ENCODE results near the gene MMD.

DNA sequence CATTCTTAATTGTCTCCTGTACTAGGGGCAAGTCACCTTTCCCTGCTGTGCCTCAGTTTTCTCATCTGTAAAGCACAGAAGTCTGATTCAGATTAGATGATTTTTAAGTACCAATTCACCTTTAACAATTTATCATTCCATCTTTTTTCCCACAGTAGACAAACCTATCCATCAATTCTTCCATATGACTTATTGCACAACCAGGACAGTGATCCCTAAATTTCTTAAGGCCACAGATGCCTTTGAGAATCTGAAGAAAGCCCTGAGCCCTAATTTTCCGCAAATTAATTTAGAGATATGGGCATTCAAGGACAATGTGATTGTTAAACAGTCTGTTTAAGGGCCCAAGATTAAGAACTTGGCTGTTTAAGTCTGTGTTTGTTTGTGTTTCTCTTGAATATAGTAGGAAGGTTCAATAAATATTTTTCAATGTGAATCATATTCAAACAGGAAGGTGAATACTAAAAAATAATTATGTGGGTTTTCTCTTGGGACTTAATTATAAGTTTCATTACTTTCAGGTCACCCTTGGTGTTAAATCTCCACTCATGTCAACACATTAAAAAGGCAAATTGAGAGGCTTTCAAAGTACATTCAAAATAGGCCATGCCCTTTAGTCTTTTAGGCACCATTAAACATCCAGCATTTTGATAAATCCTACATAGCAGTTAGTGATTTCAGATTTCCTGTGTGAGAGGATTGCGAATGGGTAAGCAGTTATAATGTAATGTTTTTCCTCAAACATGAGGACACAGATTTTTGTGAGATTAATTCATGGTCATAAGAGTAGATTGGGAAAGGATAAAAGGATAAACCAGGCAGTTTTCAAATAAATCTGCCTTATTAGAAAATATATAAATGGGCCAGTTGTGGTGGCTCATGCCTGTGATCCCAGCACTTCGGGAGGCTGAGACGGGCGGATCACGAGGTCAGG is 34.9 kb upstream of the MMD start:
- no peak for TF ChIP-seq POLR2AphosphoS5 (IDR thresholded peaks at IDR 0.05; ENCODE audit: borderline replicate concordance, low read depth, low read length)
- TF ChIP-seq EZH2 (IDR thresholded peaks at IDR 0.05) = no peak
- TF ChIP-seq FOXP2 (optimal IDR thresholded peaks at IDR 0.05; ENCODE audit: control extremely low read depth, extremely low read length, insufficient read depth) = no peak

Data from SK-N-MC (cell line).